K562 (cell line): ENCODE measurements around the gene ACADVL. TPM values are rescaled to one million over a fixed set of nuclear protein-coding genes. Genes with fewer than 3 reads are reported as not detected.
A peak's percentile ranks its signal among the peaks of the same experiment; 100 is the strongest.

Experiments
- ATF7 ChIP-seq: fragments of 450-650 bp; IDR thresholded peaks from 2 replicates; pipeline ENCODE4 v1.7.1; 2014; ENCODE audit warnings: mild to moderate bottlenecking, moderate library complexity
- CBX1 ChIP-seq: sonication (generic); IDR thresholded peaks from 2 replicates; pipeline ENCODE4 v1.6.1; 2016; ENCODE audit warnings: antibody characterized with exemption, low read depth, mild to moderate bottlenecking
- GABPA ChIP-seq: fragments of 200-800 bp; sonication (Bioruptor generic); conservative IDR thresholded peaks from 2 replicates; pipeline ENCODE4 v1.6.1; 2016; ENCODE audit warnings: low read depth, missing genetic modification characterization, missing compliant biosample characterization
- JUN ChIP-seq, 2 experiments: sonication (generic) in 1 of 2; formaldehyde crosslinking in 1 of 2; IDR thresholded peaks; 2 replicates each; pipeline versions ENCODE4 v1.6.1 to v1.8.0; 2012 to 2022; ENCODE audit warnings: borderline replicate concordance in 2 of 2, mild to moderate bottlenecking in 2 of 2, improper control_type of control experiment in 1 of 2, low read depth in 1 of 2, low read length in 1 of 2, missing genetic modification reagents in 1 of 2
- NFXL1 ChIP-seq: fragments of 450-650 bp; formaldehyde crosslinking; IDR thresholded peaks from 2 replicates; pipeline ENCODE4 v1.4.0; 2021; ENCODE audit warnings: mild to moderate bottlenecking
- RBM15 ChIP-seq: fragments of 200-400 bp; formaldehyde crosslinking; IDR thresholded peaks from 2 replicates; pipeline ENCODE4 v1.6.1; 2018; ENCODE audit warnings: mild to moderate bottlenecking, low read length, moderate library complexity; ENCODE audit not compliant: insufficient read depth
- SMAD2 ChIP-seq: fragments of 150-350 bp; IDR thresholded peaks from 2 replicates; pipeline ENCODE4 v1.6.1; 2014; ENCODE audit warnings: low read depth, mild to moderate bottlenecking, low read length
- SMARCA5 ChIP-seq: fragments of 450-650 bp; IDR thresholded peaks from 2 replicates; pipeline ENCODE4 v1.6.1; 2016
- SMARCC2 ChIP-seq: fragments of 450-650 bp; IDR thresholded peaks from 2 replicates; pipeline ENCODE4 v1.6.1; 2017; ENCODE audit warnings: antibody characterized with exemption, moderate library complexity, mild to moderate bottlenecking, low read depth
- TGIF2 ChIP-seq: sonication (generic); formaldehyde crosslinking; IDR thresholded peaks from 2 replicates; pipeline ENCODE4 v1.8.1; 2022; ENCODE audit warnings: mild to moderate bottlenecking, missing genetic modification reagents, moderate library complexity
- XRCC4 ChIP-seq: IDR thresholded peaks from one replicate; pipeline ENCODE4 v1.6.1; 2011; ENCODE audit not compliant: insufficient read depth, insufficient read length; ENCODE audit errors: extremely low read depth
- ZC3H8 ChIP-seq: fragments of 450-650 bp; IDR thresholded peaks from 2 replicates; pipeline ENCODE4 v1.6.1; 2017
- polyA plus RNA-seq, 8 experiments: library from polyadenylated mRNA; depleted of rRNA in 4 of 8; stranded (reverse) in 5 of 8; unstranded in 3 of 8; fragments of >200 nt; fragmentation: Nextera tagmentation in 2 of 8; fragmentation: Illumina TruSeq in 1 of 8; extraction: Ambion mirVana in 2 of 8; extraction: Trizol in 1 of 8; gene quantifications; 2 replicates each; pipeline versions ENCODE4 v1.2.1 to v1.2.3, GENCODE V29; 2011 to 2014; ENCODE audit warnings: inconsistent platforms in 1 of 8, missing spikeins in 1 of 8
- total RNA-seq, 7 experiments: library from RNA; depleted of rRNA in 6 of 7; stranded (reverse); fragments of >200 nt in 6 of 7; fragmentation: Illumina TruSeq in 2 of 7; extraction: Trizol in 2 of 7; gene quantifications; 2 replicates each; pipeline versions ENCODE4 v1.2.1 to v1.2.3, GENCODE V29; 2011 to 2021; ENCODE audit warnings: low replicate concordance in 1 of 7
- TF ChIP-seq, protein P1 (sequence below), 2 experiments: fragments of 450-650 bp in 1 of 2; sonication (generic) in 1 of 2; formaldehyde crosslinking in 1 of 2; IDR thresholded peaks; 2 replicates each; pipeline versions ENCODE4 v1.7.1 to v1.9.0; 2016 to 2022; ENCODE audit warnings: inconsistent platforms in 1 of 2, mild to moderate bottlenecking in 1 of 2, missing genetic modification reagents in 1 of 2
- TF ChIP-seq, protein P2 (sequence below): fragments of 450-650 bp; IDR thresholded peaks from 2 replicates; pipeline ENCODE4 v1.6.1; 2017; ENCODE audit warnings: antibody characterized with exemption
- TF ChIP-seq, protein P3 (sequence below): IDR thresholded peaks from 2 replicates; pipeline ENCODE4 v1.6.1; 2014; ENCODE audit warnings: antibody characterized with exemption

Gene ACADVL
- total and polyA plus RNA-seq, 9 of the 15 experiments (the other 6 are each of a cell fraction or from before 2014, with no cell fraction given): 25.5 to 449 (median 214) TPM

DNA sequence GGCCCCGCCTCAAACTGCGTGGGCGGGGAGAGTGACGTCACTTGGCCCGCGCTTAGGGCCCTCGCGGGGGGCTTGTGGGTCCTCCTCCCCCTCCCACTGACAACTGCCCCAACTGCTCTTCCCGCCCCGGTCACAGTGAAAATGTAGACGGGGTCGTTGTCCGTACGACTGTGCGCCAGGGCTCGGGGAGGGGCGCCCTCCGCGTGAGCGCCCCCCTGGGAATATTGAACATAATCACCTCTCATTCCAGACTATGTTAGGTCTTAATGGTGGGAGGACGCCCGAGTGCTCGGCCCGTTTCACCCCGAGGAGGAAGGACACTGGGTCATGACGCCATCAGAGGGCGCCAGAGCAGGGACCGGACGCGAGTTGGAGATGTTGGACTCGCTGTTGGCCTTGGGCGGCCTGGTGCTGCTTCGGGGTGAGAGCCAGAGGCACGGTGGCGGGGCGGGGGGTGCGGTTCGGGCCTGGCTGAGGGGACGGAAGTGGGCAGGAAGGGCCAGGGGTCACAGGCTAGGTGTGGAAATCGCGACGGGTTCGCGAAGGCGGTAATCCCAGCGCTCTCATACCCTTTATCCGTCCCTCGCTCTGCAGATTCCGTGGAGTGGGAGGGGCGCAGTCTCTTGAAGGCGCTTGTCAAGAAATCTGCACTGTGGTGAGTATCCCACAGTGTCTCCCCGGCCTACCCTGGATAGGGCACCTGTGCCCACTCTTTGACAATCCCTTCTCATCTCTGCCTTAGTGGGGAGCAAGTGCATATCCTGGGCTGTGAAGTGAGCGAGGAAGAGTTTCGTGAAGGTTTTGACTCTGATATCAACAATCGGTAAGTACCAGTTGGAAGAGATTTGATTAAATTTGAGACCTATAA is 32.7 kb downstream of the ACADVL start, which contains the start of gene ELP5 (continued):
- TF ChIP-seq, protein P1, sequence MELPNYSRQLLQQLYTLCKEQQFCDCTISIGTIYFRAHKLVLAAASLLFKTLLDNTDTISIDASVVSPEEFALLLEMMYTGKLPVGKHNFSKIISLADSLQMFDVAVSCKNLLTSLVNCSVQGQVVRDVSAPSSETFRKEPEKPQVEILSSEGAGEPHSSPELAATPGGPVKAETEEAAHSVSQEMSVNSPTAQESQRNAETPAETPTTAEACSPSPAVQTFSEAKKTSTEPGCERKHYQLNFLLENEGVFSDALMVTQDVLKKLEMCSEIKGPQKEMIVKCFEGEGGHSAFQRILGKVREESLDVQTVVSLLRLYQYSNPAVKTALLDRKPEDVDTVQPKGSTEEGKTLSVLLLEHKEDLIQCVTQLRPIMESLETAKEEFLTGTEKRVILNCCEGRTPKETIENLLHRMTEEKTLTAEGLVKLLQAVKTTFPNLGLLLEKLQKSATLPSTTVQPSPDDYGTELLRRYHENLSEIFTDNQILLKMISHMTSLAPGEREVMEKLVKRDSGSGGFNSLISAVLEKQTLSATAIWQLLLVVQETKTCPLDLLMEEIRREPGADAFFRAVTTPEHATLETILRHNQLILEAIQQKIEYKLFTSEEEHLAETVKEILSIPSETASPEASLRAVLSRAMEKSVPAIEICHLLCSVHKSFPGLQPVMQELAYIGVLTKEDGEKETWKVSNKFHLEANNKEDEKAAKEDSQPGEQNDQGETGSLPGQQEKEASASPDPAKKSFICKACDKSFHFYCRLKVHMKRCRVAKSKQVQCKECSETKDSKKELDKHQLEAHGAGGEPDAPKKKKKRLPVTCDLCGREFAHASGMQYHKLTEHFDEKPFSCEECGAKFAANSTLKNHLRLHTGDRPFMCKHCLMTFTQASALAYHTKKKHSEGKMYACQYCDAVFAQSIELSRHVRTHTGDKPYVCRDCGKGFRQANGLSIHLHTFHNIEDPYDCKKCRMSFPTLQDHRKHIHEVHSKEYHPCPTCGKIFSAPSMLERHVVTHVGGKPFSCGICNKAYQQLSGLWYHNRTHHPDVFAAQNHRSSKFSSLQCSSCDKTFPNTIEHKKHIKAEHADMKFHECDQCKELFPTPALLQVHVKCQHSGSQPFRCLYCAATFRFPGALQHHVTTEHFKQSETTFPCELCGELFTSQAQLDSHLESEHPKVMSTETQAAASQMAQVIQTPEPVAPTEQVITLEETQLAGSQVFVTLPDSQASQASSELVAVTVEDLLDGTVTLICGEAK (IDR thresholded peaks at IDR 0.05): no peak
- TF ChIP-seq, protein P1 (CRISPR knock-in tag; IDR thresholded peaks at IDR 0.05): no peak
- TF ChIP-seq SMAD2: no peak
- no peak; the same call in 1 of the 2 replicates for TF ChIP-seq SMARCA5
- no peak for TF ChIP-seq TGIF2 (CRISPR knock-in tag)
- TF ChIP-seq SMARCC2: no peak
- TF ChIP-seq ATF7: peak; percentile 99
- TF ChIP-seq JUN (IDR thresholded peaks at IDR 0.05; ENCODE audit: borderline replicate concordance, low read depth, low read length): peak; percentile 70
- no peak for TF ChIP-seq JUN (CRISPR knock-in tag; IDR thresholded peaks at IDR 0.05; ENCODE audit: borderline replicate concordance)
- no peak for TF ChIP-seq CBX1
- TF ChIP-seq, protein P2, sequence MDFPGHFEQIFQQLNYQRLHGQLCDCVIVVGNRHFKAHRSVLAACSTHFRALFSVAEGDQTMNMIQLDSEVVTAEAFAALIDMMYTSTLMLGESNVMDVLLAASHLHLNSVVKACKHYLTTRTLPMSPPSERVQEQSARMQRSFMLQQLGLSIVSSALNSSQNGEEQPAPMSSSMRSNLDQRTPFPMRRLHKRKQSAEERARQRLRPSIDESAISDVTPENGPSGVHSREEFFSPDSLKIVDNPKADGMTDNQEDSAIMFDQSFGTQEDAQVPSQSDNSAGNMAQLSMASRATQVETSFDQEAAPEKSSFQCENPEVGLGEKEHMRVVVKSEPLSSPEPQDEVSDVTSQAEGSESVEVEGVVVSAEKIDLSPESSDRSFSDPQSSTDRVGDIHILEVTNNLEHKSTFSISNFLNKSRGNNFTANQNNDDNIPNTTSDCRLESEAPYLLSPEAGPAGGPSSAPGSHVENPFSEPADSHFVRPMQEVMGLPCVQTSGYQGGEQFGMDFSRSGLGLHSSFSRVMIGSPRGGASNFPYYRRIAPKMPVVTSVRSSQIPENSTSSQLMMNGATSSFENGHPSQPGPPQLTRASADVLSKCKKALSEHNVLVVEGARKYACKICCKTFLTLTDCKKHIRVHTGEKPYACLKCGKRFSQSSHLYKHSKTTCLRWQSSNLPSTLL: no peak
- TF ChIP-seq XRCC4: no peak
- no peak for TF ChIP-seq ZC3H8
- TF ChIP-seq, protein P3, sequence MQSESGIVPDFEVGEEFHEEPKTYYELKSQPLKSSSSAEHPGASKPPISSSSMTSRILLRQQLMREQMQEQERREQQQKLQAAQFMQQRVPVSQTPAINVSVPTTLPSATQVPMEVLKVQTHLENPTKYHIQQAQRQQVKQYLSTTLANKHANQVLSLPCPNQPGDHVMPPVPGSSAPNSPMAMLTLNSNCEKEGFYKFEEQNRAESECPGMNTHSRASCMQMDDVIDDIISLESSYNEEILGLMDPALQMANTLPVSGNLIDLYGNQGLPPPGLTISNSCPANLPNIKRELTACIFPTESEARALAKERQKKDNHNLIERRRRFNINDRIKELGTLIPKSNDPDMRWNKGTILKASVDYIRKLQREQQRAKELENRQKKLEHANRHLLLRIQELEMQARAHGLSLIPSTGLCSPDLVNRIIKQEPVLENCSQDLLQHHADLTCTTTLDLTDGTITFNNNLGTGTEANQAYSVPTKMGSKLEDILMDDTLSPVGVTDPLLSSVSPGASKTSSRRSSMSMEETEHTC: no peak
- no peak for TF ChIP-seq NFXL1 (CRISPR knock-in tag)
- peak; percentile 84 for TF ChIP-seq GABPA (tag)
- no peak for TF ChIP-seq RBM15
